Endothelial cell of umbilical vein (primary cell): Measurements from ENCODE around the gene GFOD1. TPM values are rescaled to one million over a fixed set of nuclear protein-coding genes. Genes with fewer than 3 reads are reported as not detected.

Experiments
- BruUV-seq: library from RNA; stranded (reverse); fragments of 400-500 nt; replicated peaks from 2 replicates; lab custom pipeline; 2021; lab: Mats Ljungman, UMichigan
- CTCF ChIA-PET: fragments of 300-600, 350-600 bp; sonication (Branson Sonifier 250); formaldehyde crosslinking; loops from one replicate; lab custom pipeline; 2021; ENCODE audit warnings: antibody characterized with exemption, inconsistent platforms; lab: Charles Lee
- POLR2A ChIA-PET: fragments of 300-600, 350-600 bp; sonication (Branson Sonifier 250); formaldehyde crosslinking; loops from one replicate; lab custom pipeline; 2021; ENCODE audit warnings: antibody characterized with exemption, inconsistent platforms; lab: Charles Lee
- DNase-seq: peaks from one replicate; pipeline ENCODE4 v3.0.0-alpha.2; 2011; ENCODE audit warnings: low read depth, low spot score
- FAIRE-seq: peaks from 2 replicates; lab custom pipeline; 2011; peaks lifted over from hg19 to GRCh38; lab: Jason Lieb, UNC
- H2AFZ ChIP-seq: 2 replicates; pipeline ENCODE4 v1.6.0; 2012; ENCODE audit warnings: low read depth, low read length, control low read depth, inconsistent platforms
- H3K27ac ChIP-seq: 2 replicates; pipeline ENCODE4 v1.5.1; 2011; ENCODE audit warnings: low read depth, mild to moderate bottlenecking, control low read depth, low read length, moderate library complexity; ENCODE audit not compliant: insufficient read depth
- H3K27me3 ChIP-seq, 2 experiments: 2 replicates each; pipeline versions ENCODE4 v1.6.0 to v1.6.1; 2011; ENCODE audit warnings: low read length in 2 of 2, mixed read lengths in 1 of 2; ENCODE audit not compliant: control insufficient read depth in 2 of 2, insufficient read depth in 2 of 2
- H3K36me3 ChIP-seq, 2 experiments: 2 replicates in 1 of 2; 3 replicates in 1 of 2; pipeline ENCODE4 v1.5.1; 2011; ENCODE audit warnings: low read length in 2 of 2, mild to moderate bottlenecking in 1 of 2, moderate library complexity in 1 of 2; ENCODE audit not compliant: control insufficient read depth in 2 of 2, insufficient read depth in 2 of 2; ENCODE audit errors: extremely low read depth in 1 of 2
- H3K4me1 ChIP-seq: 3 replicates; pipeline ENCODE4 v1.5.1; 2011; ENCODE audit warnings: mild to moderate bottlenecking, low read length; ENCODE audit not compliant: control insufficient read depth, insufficient read depth; ENCODE audit errors: extremely low read depth
- H3K4me2 ChIP-seq: 2 replicates; pipeline ENCODE4 v1.6.1; 2011; ENCODE audit warnings: low read length, control low read depth, mixed read lengths; ENCODE audit not compliant: insufficient read depth
- H3K4me3 ChIP-seq, 3 experiments: fragments of 200-600 bp in 1 of 3; sonication (generic), shearing (Covaris generic) in 1 of 3; replicated peaks in 1 of 3; 2 replicates each; pipeline ENCODE4 v1.5.1; 2011 to 2016; ENCODE audit warnings: control low read depth in 3 of 3, low read length in 3 of 3, mild to moderate bottlenecking in 2 of 3, inconsistent platforms in 1 of 3, low read depth in 1 of 3, moderate library complexity in 1 of 3; ENCODE audit not compliant: insufficient read depth in 1 of 3
- H3K79me2 ChIP-seq: 2 replicates; pipeline ENCODE4 v1.6.0; 2012; ENCODE audit warnings: low read length, inconsistent platforms; ENCODE audit not compliant: control insufficient read depth, insufficient read depth
- H3K9ac ChIP-seq: replicated peaks from 2 replicates; pipeline ENCODE3; 2011; ENCODE audit warnings: low read length, control low read depth; ENCODE audit not compliant: insufficient read depth; ENCODE audit errors: extremely low read depth
- H3K9me1 ChIP-seq: replicated peaks from 3 replicates; pipeline ENCODE4 v1.6.0; 2011; ENCODE audit warnings: mild to moderate bottlenecking, low read length; ENCODE audit not compliant: control insufficient read depth, insufficient read depth; ENCODE audit errors: extremely low read depth
- H3K9me3 ChIP-seq: replicated peaks from 2 replicates; pipeline ENCODE4 v1.5.1; 2012; ENCODE audit warnings: low read length, inconsistent platforms; ENCODE audit not compliant: control insufficient read depth, insufficient read depth
- H4K20me1 ChIP-seq: replicated peaks from 2 replicates; pipeline ENCODE3; 2011; ENCODE audit warnings: mild to moderate bottlenecking, low read length; ENCODE audit not compliant: control insufficient read depth, insufficient read depth; ENCODE audit errors: extremely low read depth
- CTCF ChIP-seq, 2 donors: IDR thresholded peaks; 1 replicate in 1 of 2; 2 replicates in 1 of 2; pipeline ENCODE4 v1.5.1; 2011; ENCODE audit warnings: low read length in 2 of 2, mild to moderate bottlenecking in 2 of 2, moderate library complexity in 2 of 2, control low read depth in 1 of 2, inconsistent platforms in 1 of 2, low read depth in 1 of 2; ENCODE audit not compliant: insufficient read depth in 1 of 2; ENCODE audit errors: extremely low read depth in 1 of 2
- EZH2 ChIP-seq: IDR thresholded peaks from 2 replicates; pipeline ENCODE4 v1.6.1; 2012; ENCODE audit warnings: borderline replicate concordance, low read depth, mild to moderate bottlenecking, moderate library complexity, low read length, inconsistent platforms; ENCODE audit not compliant: severe bottlenecking
- FOS ChIP-seq: IDR thresholded peaks from 2 replicates; pipeline ENCODE4 v1.6.1; 2011; ENCODE audit warnings: mild to moderate bottlenecking, low read length, moderate library complexity, borderline replicate concordance; ENCODE audit not compliant: insufficient read depth
- GATA2 ChIP-seq: IDR thresholded peaks from 2 replicates; pipeline ENCODE4 v1.7.0; 2011; ENCODE audit warnings: low read depth, mild to moderate bottlenecking, moderate library complexity, mixed read lengths, low read length; ENCODE audit not compliant: insufficient read length, insufficient read depth
- JUN ChIP-seq: IDR thresholded peaks from 2 replicates; pipeline ENCODE4 v1.6.1; 2011; ENCODE audit warnings: borderline replicate concordance, low read depth; ENCODE audit not compliant: insufficient read length, insufficient read depth
- MAX ChIP-seq: IDR thresholded peaks from 2 replicates; pipeline ENCODE4 v1.6.1; 2011; ENCODE audit not compliant: insufficient read depth, insufficient read length
- MYC ChIP-seq: IDR thresholded peaks from one replicate; pipeline ENCODE4 v1.6.1; 2011; ENCODE audit warnings: mild to moderate bottlenecking, low read depth, low read length
- POLR2A ChIP-seq: IDR thresholded peaks from 2 replicates; pipeline ENCODE4 v1.6.1; 2012; ENCODE audit warnings: low read depth, mild to moderate bottlenecking, control low read depth, low read length
- POLR2AphosphoS5 ChIP-seq: IDR thresholded peaks from 2 replicates; pipeline ENCODE4 v1.6.1; 2012; ENCODE audit warnings: low read depth, mild to moderate bottlenecking, control low read depth, low read length, moderate library complexity; ENCODE audit not compliant: insufficient read depth
- dilution Hi-C: fragments of 300-500 bp; cut with MboI; formaldehyde crosslinking; loops from one replicate; pipeline ENCODE4 v1.15.0; 2019; ENCODE audit warnings: low sequenced_read_pairs; ENCODE audit not compliant: extremely low pct_ligation_motif_present
- intact Hi-C: fragments of 100-400 bp; cut with micrococcal nuclease; formaldehyde crosslinking; loops from one replicate; pipeline ENCODE4 v1.10.0; 2022
- polyA plus RNA-seq, 4 experiments: library from polyadenylated mRNA; depleted of rRNA in 3 of 4; stranded (reverse) in 3 of 4; unstranded in 1 of 4; fragments of >200 nt; gene quantifications; 2 replicates each; pipeline versions ENCODE4 v1.2.1 to v1.2.3, GENCODE V29; 2011 to 2012; ENCODE audit warnings: missing spikeins in 1 of 4
- total RNA-seq: library from RNA; stranded (reverse); gene quantifications from 2 replicates; pipeline ENCODE4 v1.2.3, GENCODE V29; 2021

The GFOD1 gene
- total and polyA plus RNA-seq, 2 donors (not counting 3 experiments of a cell fraction or from before 2014, with no cell fraction given) = 12.1 to 24.1 TPM

- Histone ChIP-seq H3K4me3 (no peak overlapping the region), H3K4me1 (no peaks in the 10 kb centered on the region), H2AFZ (no peak overlapping the region), H3K36me3 (peaks cover 0 to 15% of the 10 kb centered on the region in 2 experiments), H3K27ac (no peak overlapping the region), H3K79me2 (peaks cover 2% of the 10 kb centered on the region), H3K9ac (no peak overlapping the region), H4K20me1 (no peaks in the 10 kb centered on the region), H3K27me3 (no peaks in the 10 kb centered on the region), H3K9me1 (no peaks in the 10 kb centered on the region), H3K4me2 (no peak overlapping the region), H3K9me3 (no peaks in the 10 kb centered on the region)
- intact Hi-C loops = no loop called here
- CTCF ChIA-PET = interaction anchor here (0.6 to 1.3 kb wide), 4 partner anchors 11 to 45 kb away, joined by 3 to 5 read pairs (median 3); no protein-coding TSS in a partner anchor
- DNase-seq (no peak), FAIRE-seq (no peak)
- dilution Hi-C loops = no loop called here
- BruUV-seq = no TSS peak
- POLR2A ChIA-PET = no interaction called here
- TF ChIP-seq GATA2 (no peak), FOS (no peak), MAX (no peak), POLR2A (no peak), JUN (no peak), CTCF (IDR thresholded peaks at IDR 0.05; ENCODE audit: extremely low read depth in 1 of 2, insufficient read depth in 1 of 2, low read depth in 1 of 2, low read length in 2 of 2) (no peak), MYC (no peak), POLR2AphosphoS5 (no peak), EZH2 (no peak)
Observed at GRCh38 chr6:13466304-13467215, 20.8 kb downstream of the GFOD1 start.
